ENCODE data around the gene KIF17.

The KIF17 gene

GRCh38 chr1:20709868-20710267 is 7.9 kb downstream of the KIF17 start:
- no peak for DNase-seq

DNA sequence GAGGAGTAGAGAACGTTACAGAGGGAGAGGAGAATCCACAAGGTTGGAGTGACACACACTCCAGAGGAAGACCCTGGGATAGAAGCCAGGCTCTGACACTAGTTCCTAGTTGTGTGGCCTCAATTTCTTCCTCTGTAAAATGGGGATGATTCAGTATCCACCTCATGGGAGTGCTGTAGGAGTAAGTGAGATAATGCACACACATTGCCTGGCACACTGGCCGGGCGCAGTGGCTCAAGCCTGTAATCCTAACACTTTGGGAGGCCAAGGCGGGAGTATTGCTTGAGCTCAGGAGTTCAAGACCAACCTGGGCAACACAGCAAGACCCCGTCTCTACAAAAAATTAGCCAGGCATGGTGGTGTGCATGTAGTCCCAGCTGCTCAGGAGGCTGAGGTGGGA is 8.9 kb downstream of the KIF17 start:
- DNase-seq = no peak

- no peak for DNase-seq
Observed at GRCh38 chr1:20708057-20708456, 9.8 kb downstream of the KIF17 start.

- DNase-seq = no peak
Observed at GRCh38 chr1:20706841-20707240, 11.0 kb downstream of the KIF17 start.

- peak; percentile 63 for DNase-seq
Observed at GRCh38 chr1:20705203-20705755, 12.5 kb downstream of the KIF17 start.

DNA sequence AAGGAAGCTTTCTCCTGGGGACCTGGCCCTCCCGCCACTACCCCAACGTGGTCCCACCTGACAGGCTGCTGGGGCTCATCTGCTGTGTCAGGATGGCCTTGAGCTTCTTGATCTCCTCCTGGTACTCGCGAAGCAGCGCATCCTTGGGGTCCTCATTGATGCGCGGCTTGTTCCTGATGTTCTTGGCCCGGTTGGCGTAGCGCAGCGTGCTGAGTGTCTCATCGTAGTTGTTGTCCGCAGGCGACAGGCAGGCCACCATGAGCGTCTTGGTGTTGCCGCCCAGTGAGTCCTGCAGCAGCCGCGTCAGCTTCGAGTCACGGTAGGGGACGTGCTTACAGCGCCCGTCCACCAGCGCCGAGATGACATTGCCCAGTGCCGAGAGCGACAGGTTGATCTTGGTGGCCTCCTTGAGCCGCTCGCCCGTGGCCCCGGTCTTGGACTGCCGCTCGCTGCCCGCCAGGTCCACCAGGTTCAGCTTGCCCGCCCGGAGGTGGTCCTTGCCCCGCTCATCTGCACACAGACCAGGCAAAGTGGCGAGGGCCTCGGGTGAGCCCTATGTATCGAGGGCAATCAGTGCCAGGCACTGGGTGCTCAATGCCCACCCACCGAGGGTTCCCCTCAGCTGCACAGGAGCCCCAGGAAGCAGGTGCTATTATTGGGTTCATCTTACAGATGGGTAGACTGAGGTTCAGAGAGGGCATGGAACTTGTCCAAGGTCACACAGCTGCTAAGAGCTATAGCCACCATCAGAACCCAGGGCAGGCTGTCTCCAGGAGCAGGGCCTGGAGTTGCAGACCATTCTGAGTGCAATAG is 13.2 kb downstream of the KIF17 start:
- DNase-seq = no peak

DNA sequence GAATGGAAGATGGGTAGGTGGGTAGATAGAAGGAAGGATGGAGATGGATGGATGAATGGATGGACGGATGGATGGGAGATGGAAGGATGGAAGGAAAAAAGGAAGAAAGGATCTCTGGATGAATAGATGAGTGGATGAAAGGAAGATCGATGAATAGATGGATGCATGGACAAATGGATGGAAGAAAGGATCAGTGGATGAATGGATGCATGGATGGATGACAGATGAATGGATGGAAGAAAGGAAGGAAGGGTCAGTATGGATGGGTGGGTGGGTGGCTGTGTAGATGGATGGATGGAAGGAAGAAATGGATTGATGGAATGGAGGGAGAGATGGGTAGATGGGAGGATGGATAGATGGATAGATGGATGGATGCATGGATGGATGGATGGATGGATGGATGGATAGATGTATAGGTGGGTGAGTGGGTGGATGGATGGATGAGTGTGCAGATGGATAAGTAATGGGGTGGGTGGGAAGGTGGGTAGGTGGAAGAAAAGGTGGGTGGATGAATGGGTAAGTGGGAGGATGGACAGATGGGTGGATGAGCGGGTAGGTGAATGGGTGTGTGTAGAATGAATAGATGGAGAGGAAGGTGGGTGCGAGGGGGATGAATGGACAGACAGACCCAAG is 14.6 kb downstream of the KIF17 start:
- no peak for DNase-seq

GRCh38 chr1:20702416-20702815 is 15.4 kb downstream of the KIF17 start:
- DNase-seq = no peak

- no peak for DNase-seq
Observed at GRCh38 chr1:20701847-20702246, 16.0 kb downstream of the KIF17 start.

- DNase-seq = no peak
Observed at GRCh38 chr1:20701446-20701845, 16.4 kb downstream of the KIF17 start.

DNA sequence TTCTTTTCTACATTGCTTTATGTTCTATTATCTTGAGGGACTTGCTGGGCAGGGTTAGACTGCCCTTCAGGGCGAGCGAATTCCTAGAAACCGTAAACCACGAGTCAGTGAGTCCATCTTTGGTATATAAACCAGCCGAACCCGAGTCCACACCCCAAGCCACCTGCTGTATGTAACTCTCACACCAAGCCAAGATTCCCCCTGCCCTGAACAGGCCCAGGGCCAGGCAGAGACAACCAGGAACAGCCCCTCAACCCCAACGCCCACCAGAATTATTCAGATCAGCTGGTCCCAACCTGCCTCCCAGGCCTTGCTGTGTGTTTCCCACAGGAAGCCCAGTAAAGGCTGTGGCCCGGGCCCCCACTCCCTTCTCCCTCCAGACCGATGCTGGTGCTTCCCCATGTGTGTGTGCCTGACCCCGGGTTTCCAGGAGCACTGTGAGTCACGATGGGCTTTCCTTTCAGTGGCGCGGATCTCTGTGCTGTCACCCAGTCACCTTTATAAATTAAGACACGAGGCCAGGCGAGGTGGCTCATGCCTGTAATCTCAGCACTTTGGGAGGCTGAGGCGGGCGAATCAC is 17.1 kb downstream of the KIF17 start:
- no peak for DNase-seq

GRCh38 chr1:20699558-20699957 is 18.2 kb downstream of the KIF17 start:
- no peak for DNase-seq

DNA sequence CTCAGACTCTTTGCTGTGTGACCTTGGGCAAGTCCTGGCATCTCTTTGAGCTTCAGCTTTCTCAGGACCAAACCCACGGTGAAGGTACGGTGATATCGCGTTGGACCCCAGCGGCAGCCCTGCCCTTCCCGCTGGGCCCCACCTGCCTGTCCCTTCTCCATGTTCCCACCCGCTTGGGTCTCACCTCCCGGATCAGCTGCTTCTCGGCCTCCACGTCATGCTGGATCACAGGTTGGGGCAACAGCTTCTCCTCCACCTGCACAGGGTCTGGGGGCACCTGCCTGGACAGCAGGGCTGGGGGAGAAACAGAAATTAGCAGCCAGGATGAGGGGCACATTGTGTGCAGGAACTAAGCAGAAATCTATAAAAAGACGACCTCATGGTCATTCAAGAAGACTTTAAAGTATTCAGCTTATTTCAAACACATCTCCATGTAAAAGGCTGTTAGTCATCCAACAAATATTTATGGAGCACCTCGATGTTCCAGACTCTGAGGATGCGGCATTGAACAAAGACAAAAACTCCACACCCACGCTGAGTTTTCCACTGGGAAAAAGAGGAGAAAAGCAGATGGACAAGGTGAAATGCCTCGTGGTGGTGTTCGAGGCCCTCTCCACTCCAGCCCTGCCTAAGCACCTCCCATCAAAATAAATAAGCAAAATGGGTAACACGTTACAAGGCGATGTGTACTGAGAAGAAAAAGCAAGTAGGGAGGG is 19.5 kb downstream of the KIF17 start:
- no peak for DNase-seq

GRCh38 chr1:20697563-20697962 is 20.2 kb downstream of the KIF17 start:
- DNase-seq = no peak

- peak; percentile 95 for DNase-seq
Observed at GRCh38 chr1:20696397-20697333, 21.1 kb downstream of the KIF17 start.

GRCh38 chr1:20695515-20695914 is 22.3 kb downstream of the KIF17 start:
- no peak for DNase-seq

GRCh38 chr1:20693623-20694022 is 24.2 kb downstream of the KIF17 start:
- no peak for DNase-seq

DNA sequence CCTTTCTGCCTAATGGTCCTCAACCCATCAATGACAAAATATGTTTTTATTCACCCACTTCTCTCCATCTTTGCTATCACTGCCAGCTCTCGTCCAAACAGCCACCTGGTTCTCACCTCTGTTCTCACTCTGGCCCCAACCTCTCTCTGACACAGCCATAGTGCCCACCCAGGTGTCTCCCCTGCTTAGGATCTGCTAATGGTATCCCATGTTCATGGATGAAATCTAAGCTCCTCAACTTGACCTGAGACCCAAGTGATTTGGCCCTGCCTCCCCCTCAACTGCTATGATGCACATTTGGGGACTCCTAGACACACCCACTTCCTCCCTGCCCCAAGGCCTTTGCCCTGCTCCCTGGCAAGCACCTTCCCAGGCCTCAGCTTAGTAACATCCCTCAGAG is 25.9 kb downstream of the KIF17 start:
- no peak for DNase-seq

DNA sequence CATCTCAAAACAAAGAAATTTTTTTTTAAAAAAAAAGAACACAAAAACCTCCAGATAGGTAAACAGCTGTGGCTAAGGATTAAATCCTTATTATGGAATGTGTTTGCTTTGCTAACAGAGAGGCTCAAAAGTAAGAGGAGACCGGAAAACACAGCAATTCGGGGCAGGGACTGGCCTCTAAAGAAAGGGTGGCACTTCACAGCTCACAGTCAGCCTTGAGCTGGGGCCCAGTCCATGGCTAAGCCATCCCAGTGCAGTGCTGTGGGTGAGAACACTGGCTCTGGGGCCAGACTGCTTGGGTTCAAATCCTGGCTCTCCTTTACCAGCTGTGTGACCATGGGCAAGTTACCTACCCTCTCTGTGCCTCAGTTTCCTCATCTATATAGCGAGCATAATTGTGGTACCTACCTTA is 28.2 kb downstream of the KIF17 start:
- no peak for DNase-seq

DNA sequence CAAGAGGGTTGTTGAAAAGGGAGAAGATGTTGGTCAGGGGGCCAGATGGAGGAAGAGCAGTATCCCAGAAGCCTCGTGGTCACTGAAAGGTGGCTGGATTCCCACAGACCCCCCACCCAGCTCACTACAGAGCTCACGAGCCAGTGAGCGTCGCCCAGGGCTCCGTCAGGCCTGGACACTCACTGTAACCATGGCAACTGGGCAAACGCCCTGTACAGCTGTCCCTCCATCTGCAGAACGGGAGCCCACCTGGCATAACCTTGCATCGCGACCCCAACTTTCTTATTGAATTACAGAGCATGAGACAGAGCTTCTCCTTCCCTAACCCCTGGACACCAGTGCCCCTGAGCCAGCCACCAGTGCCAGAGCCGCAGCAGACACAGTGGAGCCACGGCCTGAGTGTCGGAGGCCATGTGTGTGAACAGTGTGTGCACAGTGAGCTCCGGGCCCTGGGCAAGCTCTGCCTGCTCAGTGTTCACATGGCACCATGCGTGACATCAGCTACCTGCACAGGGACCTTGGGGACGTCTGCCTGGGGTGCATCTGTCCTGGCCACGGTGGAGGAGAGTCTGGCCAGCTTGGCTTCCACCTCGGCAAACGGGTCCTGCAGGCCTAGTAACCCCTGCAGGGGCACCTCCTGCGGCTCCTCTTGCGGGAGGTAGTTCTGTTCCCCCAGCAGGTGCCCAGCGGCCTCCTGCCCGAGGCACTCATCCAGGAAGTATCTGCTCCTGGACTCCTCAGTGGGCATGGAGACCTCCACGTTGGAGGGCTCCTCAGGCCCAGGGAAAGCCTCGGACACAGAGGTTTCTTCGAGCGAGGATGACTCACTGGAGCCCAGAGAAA is 30.7 kb downstream of the KIF17 start:
- DNase-seq = no peak

- DNase-seq = no peak
Observed at GRCh38 chr1:20685741-20686140, 32.1 kb downstream of the KIF17 start.

Data from retina (tissue), 1 donor.